Activated CD4-positive, alpha-beta T cell treated with anti-CD3 and anti-CD28 coated beads for 1 hour (primary cell): ENCODE data around the gene CCDC82.
A peak's percentile ranks its signal among the peaks of the same experiment; 100 is the strongest.
"Not testable (repeated sequence)": the region's sequence is repeated elsewhere in the genome, so short reads cannot be mapped to it uniquely, and the experiment has no call there.

Experiments
- DNase-seq: peaks from one replicate; pipeline ENCODE4 v3.0.0-alpha.2; 2020

CCDC82 gene

GRCh38 chr11:96389720-96390487 lies at the start of gene CCDC82, which contains the start of gene JRKL:
CCDC82 (minus strand) TSS chr11:96389912; CDS start chr11:96384747, 5,165 bp downstream.
JRKL (plus strand) TSS chr11:96390013; CDS start chr11:96390650, 637 bp downstream.
- DNase-seq: peak; percentile 97

- not testable (repeated sequence) for DNase-seq
Measured at GRCh38 chr11:96432654-96433053, 42.9 kb upstream of the CCDC82 start.

- DNase-seq: no peak
Measured at GRCh38 chr11:96430668-96431067, 41.0 kb upstream of the CCDC82 start.

GRCh38 chr11:96424693-96425092 lies 35.0 kb upstream of the CCDC82 start:
- no peak for DNase-seq

GRCh38 chr11:96413408-96413807 lies 23.7 kb upstream of the CCDC82 start:
- no peak for DNase-seq

- no peak for DNase-seq
Measured at GRCh38 chr11:96412761-96413381, 23.2 kb upstream of the CCDC82 start.

GRCh38 chr11:96411412-96411811 lies 21.7 kb upstream of the CCDC82 start:
- DNase-seq: not testable (repeated sequence)

- DNase-seq: no peak
Measured at GRCh38 chr11:96400697-96401096, 11.0 kb upstream of the CCDC82 start.

GRCh38 chr11:96397863-96398262 lies 8.2 kb upstream of the CCDC82 start:
- no peak for DNase-seq

- no peak for DNase-seq
Measured at GRCh38 chr11:96396637-96397036, 6.9 kb upstream of the CCDC82 start.

GRCh38 chr11:96394773-96395172 lies 5.1 kb upstream of the CCDC82 start:
- DNase-seq: no peak

- no peak for DNase-seq
Measured at GRCh38 chr11:96393753-96394348, 4.1 kb upstream of the CCDC82 start.

GRCh38 chr11:96391698-96392307 lies 2.1 kb upstream of the CCDC82 start:
- DNase-seq: no peak

- no peak for DNase-seq
Measured at GRCh38 chr11:96390488-96390792, 728 bp upstream of the CCDC82 start.

- DNase-seq: no peak
Measured at GRCh38 chr11:96388891-96389719, 607 bp downstream of the CCDC82 start.

- DNase-seq: no peak
Measured at GRCh38 chr11:96385187-96385586, 4.5 kb downstream of the CCDC82 start.

- no peak for DNase-seq
Measured at GRCh38 chr11:96384156-96384555, 5.6 kb downstream of the CCDC82 start.

- no peak for DNase-seq
Measured at GRCh38 chr11:96376796-96377195, 12.9 kb downstream of the CCDC82 start.

GRCh38 chr11:96373826-96374225 lies 15.9 kb downstream of the CCDC82 start:
- no peak for DNase-seq

GRCh38 chr11:96367342-96367741 lies 22.4 kb downstream of the CCDC82 start:
- DNase-seq: no peak

GRCh38 chr11:96366024-96366423 lies 23.7 kb downstream of the CCDC82 start:
- DNase-seq: no peak

GRCh38 chr11:96365493-96365892 lies 24.2 kb downstream of the CCDC82 start:
- no peak for DNase-seq

- no peak for DNase-seq
Measured at GRCh38 chr11:96361778-96362177, 27.9 kb downstream of the CCDC82 start.
